Endodermal cell (in vitro differentiated cells): Measurements from ENCODE around the gene SPINK6. TPM values are rescaled to one million over a fixed set of nuclear protein-coding genes. Genes with fewer than 3 reads are reported as not detected.
A peak's percentile ranks its signal among the peaks of the same experiment; 100 is the strongest.

Experiments
- DNase-seq: peaks from one replicate; pipeline ENCODE4 v3.0.0-alpha.2; 2017
- H3K27ac ChIP-seq: 2 replicates; pipeline ENCODE4 v1.5.1; 2013; ENCODE audit warnings: mild to moderate bottlenecking, low read depth, low read length, moderate library complexity
- H3K27me3 ChIP-seq: 2 replicates; pipeline ENCODE4 v1.6.1; 2013; ENCODE audit warnings: mild to moderate bottlenecking, low read length, moderate library complexity; ENCODE audit not compliant: insufficient read depth, control insufficient read depth, poor library complexity, severe bottlenecking
- H3K36me3 ChIP-seq: 2 replicates; pipeline ENCODE4 v1.7.0; 2013; ENCODE audit warnings: mild to moderate bottlenecking, low read length, moderate library complexity; ENCODE audit not compliant: control insufficient read depth, insufficient read depth
- H3K4me1 ChIP-seq: one replicate; pipeline ENCODE4 v1.7.0; 2013; ENCODE audit warnings: low read length; ENCODE audit not compliant: control insufficient read depth, insufficient read depth
- H3K4me3 ChIP-seq: 2 replicates; pipeline ENCODE4 v1.5.1; 2013; ENCODE audit warnings: mild to moderate bottlenecking, low read length, moderate library complexity
- H3K9ac ChIP-seq: 2 replicates; pipeline ENCODE4 v1.6.1; 2013; ENCODE audit warnings: mild to moderate bottlenecking, low read length, moderate library complexity; ENCODE audit not compliant: poor library complexity, severe bottlenecking; ENCODE audit errors: extremely low read depth
- H3K9me3 ChIP-seq: 2 replicates; pipeline ENCODE4 v1.6.1; 2013; ENCODE audit warnings: mild to moderate bottlenecking, low read length, moderate library complexity; ENCODE audit not compliant: control insufficient read depth
- H3K27ac Mint-ChIP-seq: 2 replicates; pipeline ENCODE4 v1.8.0; 2020; ENCODE audit warnings: mixed read lengths
- H3K27me3 Mint-ChIP-seq: 2 replicates; pipeline ENCODE4 v1.8.0; 2021; ENCODE audit warnings: mild to moderate bottlenecking, mixed read lengths; ENCODE audit not compliant: insufficient read depth
- H3K36me3 Mint-ChIP-seq: 2 replicates; pipeline ENCODE4 v1.8.0; 2020; ENCODE audit warnings: low read depth, mixed read lengths
- H3K4me1 Mint-ChIP-seq: 2 replicates; pipeline ENCODE4 v1.8.0; 2020; ENCODE audit warnings: mixed read lengths
- H3K4me3 Mint-ChIP-seq: 2 replicates; pipeline ENCODE4 v1.8.0; 2020; ENCODE audit warnings: mild to moderate bottlenecking, moderate library complexity, mixed read lengths
- H3K9me3 Mint-ChIP-seq: 2 replicates; pipeline ENCODE4 v1.8.0; 2020; ENCODE audit warnings: mild to moderate bottlenecking, mixed read lengths
- WGBS, 2 experiments: methylation state at CpG; one replicate each; pipeline versions ENCODE4 v1.1.5 to v1.1.7; 2013; ENCODE audit warnings: missing lambda C conversion rate in 2 of 2, mixed read lengths in 1 of 2; ENCODE audit not compliant: insufficient coverage in 1 of 2, insufficient read length in 1 of 2; 5-methylcytosine and 5-hydroxymethylcytosine counted together
- total RNA-seq, 2 donors: library from RNA; stranded (reverse); fragmentation: NEBNext Ultra II Directional in 1 of 2; extraction: Animal tissue kit (Norgen Biotek cat#: 25700) in 1 of 2; gene quantifications; 2 replicates in 1 of 2; 3 replicates in 1 of 2; pipeline ENCODE4 v1.2.1, GENCODE V29; 2021
- TF ChIP-seq, protein P1 (sequence below): fragments of 200-600 bp; sonication (generic); conservative IDR thresholded peaks from 2 replicates; pipeline ENCODE4 v1.5.0; 2021; ENCODE audit warnings: antibody characterized with exemption, mild to moderate bottlenecking

The SPINK6 gene
- total RNA-seq, 2 donors from 2014 or later, result not detected

DNA sequence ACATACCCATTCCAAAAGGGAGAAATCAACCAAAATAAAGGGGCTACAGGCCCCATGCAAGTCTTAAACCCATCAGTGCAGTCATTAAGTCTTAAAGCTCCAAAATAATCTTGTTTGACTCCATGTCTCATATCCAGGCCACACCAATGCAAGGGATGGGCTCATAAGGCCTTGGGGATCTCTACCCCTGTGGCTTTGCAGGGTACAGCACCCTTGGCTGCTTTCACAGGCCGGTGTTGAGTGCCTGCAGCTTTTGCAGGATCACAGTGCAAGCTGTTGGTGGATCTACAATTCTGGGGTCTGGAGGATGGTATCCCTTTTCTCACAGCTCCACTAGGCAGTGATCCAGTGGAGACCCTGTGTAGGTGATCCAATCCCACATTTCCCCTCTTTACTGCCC lies 39.5 kb upstream of the SPINK6 start:
- no peak for DNase-seq
- Histone ChIP-seq H3K27ac (no peak overlapping the region), H3K36me3 (no peaks in the 10 kb centered on the region), H3K27me3 (no peaks in the 10 kb centered on the region), H3K4me3 (no peak overlapping the region), H3K9ac (no peak overlapping the region), H3K4me1 (no peaks in the 10 kb centered on the region), H3K9me3 (peaks cover 30% of the 10 kb centered on the region)
- peaks cover 16% of the 10 kb centered on the region for H3K9me3 Mint-ChIP-seq
- no peak overlapping the region for H3K27ac Mint-ChIP-seq
- H3K4me3 Mint-ChIP-seq, result no peak overlapping the region
- 91% methylated on average over 1 of the region's 1 CpG; no CpG with 5 or more reads in 1 of the 2 experiments for WGBS, 2 experiments
- H3K27me3 Mint-ChIP-seq, result no peaks in the 10 kb centered on the region
- TF ChIP-seq, protein P1, sequence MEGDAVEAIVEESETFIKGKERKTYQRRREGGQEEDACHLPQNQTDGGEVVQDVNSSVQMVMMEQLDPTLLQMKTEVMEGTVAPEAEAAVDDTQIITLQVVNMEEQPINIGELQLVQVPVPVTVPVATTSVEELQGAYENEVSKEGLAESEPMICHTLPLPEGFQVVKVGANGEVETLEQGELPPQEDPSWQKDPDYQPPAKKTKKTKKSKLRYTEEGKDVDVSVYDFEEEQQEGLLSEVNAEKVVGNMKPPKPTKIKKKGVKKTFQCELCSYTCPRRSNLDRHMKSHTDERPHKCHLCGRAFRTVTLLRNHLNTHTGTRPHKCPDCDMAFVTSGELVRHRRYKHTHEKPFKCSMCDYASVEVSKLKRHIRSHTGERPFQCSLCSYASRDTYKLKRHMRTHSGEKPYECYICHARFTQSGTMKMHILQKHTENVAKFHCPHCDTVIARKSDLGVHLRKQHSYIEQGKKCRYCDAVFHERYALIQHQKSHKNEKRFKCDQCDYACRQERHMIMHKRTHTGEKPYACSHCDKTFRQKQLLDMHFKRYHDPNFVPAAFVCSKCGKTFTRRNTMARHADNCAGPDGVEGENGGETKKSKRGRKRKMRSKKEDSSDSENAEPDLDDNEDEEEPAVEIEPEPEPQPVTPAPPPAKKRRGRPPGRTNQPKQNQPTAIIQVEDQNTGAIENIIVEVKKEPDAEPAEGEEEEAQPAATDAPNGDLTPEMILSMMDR, result peak; percentile 38
- H3K36me3 Mint-ChIP-seq, result no peaks in the 10 kb centered on the region
- peaks cover 7% of the 10 kb centered on the region for H3K4me1 Mint-ChIP-seq

DNA sequence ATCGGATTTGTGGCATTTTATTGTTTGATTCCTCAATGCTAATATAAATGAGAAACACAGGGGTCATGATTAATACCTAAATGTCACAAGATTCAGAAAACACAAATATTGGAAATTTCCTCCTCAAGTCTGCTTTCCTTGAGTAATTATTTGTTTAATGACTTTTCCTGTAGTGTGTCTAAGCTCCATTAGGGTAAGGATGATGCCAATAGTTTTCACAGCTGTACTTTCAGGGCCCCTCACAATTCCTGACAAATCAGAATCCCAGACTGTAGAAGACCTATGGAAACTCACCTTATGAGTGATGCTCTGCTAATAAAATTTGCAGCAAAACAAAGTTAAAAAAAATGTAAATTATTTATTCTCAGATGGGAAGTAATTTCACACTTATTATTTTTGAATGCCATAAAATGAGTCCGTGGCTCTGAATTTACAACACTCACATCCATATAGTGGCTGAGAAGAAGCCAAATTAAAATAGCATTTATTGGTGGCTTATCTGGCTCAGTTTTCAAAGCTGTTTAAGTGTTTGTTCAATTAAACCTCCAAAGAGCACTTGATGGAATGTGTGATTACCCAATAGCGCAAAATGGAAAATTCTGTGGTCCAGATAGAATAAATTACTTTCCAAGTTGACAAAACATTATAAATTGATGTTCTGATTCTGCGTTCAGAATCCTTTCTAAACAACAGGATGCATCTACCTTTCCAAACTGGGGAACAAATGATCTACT lies 36.1 kb upstream of the SPINK6 start:
- Histone ChIP-seq H3K9ac (no peak overlapping the region), H3K27me3 (no peaks in the 10 kb centered on the region), H3K4me3 (no peak overlapping the region), H3K4me1 (no peaks in the 10 kb centered on the region), H3K36me3 (no peaks in the 10 kb centered on the region), H3K9me3 (peaks cover 30% of the 10 kb centered on the region), H3K27ac (no peak overlapping the region)
- no peaks in the 10 kb centered on the region for H3K27me3 Mint-ChIP-seq
- WGBS, 2 experiments, result 87 to 100% methylated on average over 2 to 4 of the region's 4 CpGs
- H3K27ac Mint-ChIP-seq, result no peak overlapping the region
- no peak overlapping the region for H3K4me3 Mint-ChIP-seq
- H3K4me1 Mint-ChIP-seq, result peaks cover 7% of the 10 kb centered on the region
- peaks cover 14% of the 10 kb centered on the region for H3K9me3 Mint-ChIP-seq
- H3K36me3 Mint-ChIP-seq, result no peaks in the 10 kb centered on the region
- no peak for DNase-seq
- TF ChIP-seq, protein P1, result no peak

DNA sequence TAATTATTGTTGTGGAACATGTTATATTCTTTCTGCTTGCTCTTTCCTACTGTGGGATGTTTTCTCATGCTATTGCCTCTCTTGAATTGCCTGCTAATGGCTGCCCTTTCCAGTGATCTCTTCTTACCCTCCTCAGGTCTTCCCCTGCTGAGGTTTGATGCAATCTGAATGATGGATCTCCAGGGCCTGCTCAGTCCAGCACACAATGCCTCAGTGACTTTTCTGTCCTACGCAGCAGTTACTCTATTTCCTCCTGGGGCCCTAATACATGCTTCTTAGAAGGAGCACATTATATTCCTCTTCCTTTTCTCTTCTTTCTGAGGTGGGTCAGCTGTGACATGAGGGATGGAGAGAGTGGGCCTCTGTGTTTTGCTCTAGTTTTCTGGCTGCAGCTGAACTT lies 34.6 kb upstream of the SPINK6 start, which contains the start of gene SPINK14:
SPINK14 (plus strand) TSS at position 301 of the 400 bp plus-strand sequence. CDS start 1,187 bp downstream, outside the sequence.
- WGBS, 2 experiments, result 90% methylated on average over 1 of the region's 1 CpG; no CpG with 5 or more reads in 1 of the 2 experiments
- Mint-ChIP-seq H3K27me3 (peaks cover 3% of the 10 kb centered on the region), H3K4me1 (peaks cover 7% of the 10 kb centered on the region)

More for the DNA sequence above, 34.6 kb upstream of the SPINK6 start, which contains the start of gene SPINK14:
- H3K9me3 ChIP-seq, result peaks cover 25% of the 10 kb centered on the region
- no peaks in the 10 kb centered on the region for H3K36me3 ChIP-seq
- no peaks in the 10 kb centered on the region for H3K36me3 Mint-ChIP-seq
- H3K9ac ChIP-seq, result no peak within 1 kb of the TSS
- H3K4me3 Mint-ChIP-seq, result no peak within 1 kb of the TSS
- no peaks in the 10 kb centered on the region for H3K27me3 ChIP-seq
- no peak within 1 kb of the TSS for H3K4me3 ChIP-seq
- no peak within 1 kb of the TSS for H3K27ac ChIP-seq
- H3K4me1 ChIP-seq, result no peaks in the 10 kb centered on the region
- no peak for DNase-seq
- TF ChIP-seq, protein P1, result no peak
- H3K27ac Mint-ChIP-seq, result no peak within 1 kb of the TSS
- H3K9me3 Mint-ChIP-seq, result peaks cover 9% of the 10 kb centered on the region
